Measurements from ENCODE around the gene PPP1R13L. TPM values are rescaled to one million over a fixed set of nuclear protein-coding genes. Genes with fewer than 3 reads are reported as not detected.
A peak's percentile ranks its signal among the peaks of the same experiment; 100 is the strongest.
"Not testable (repeated sequence)": the region's sequence is repeated elsewhere in the genome, so short reads cannot be mapped to it uniquely, and the experiment has no call there.

The PPP1R13L gene
- total and polyA plus RNA-seq, 4 donors = 0.51 to 7.7 (median 4.9) TPM

DNA sequence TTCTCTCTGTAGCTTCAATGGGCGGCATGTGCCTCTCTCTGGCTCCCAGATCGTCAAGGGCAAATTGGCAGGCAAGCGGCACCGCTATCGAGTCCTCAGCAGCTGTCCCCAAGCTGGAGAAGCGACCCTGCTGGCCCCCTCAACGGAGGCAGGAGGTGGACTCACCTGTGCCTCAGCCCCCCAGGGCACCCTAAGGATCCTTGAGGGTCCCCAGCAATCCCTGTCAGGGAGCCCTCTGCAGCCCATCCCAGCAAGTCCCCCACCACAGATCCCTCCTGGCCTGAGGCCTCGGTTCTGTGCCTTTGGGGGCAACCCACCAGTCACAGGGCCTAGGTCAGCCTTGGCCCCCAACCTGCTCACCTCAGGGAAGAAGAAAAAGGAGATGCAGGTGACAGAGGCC lies 3.3 kb upstream of the PPP1R13L start:
- peaks cover 10 to 33% (median 23%) of the 10 kb centered on the region in 4 donors for H3K4me1 ChIP-seq (ENCODE audit: control insufficient read depth in 4 of 4, insufficient read depth in 4 of 4, low read length in 3 of 4)
- no peaks in the 10 kb centered on the region for H3K9me3 ChIP-seq (ENCODE audit: control insufficient read depth in 4 of 4, low read length in 3 of 4)
- no peaks in the 10 kb centered on the region for H3K27me3 ChIP-seq (ENCODE audit: control insufficient read depth in 4 of 4, insufficient read depth in 4 of 4, low read length in 3 of 4)
- H3K36me3 ChIP-seq (ENCODE audit: control insufficient read depth in 4 of 4, insufficient read depth in 3 of 4, low read depth in 1 of 4, low read length in 3 of 4) = peaks cover 2 to 7% (median 3%) of the 10 kb centered on the region in 4 donors
- DNase-seq (ENCODE audit: low spot score) = no peak
- 94% methylated on average over 8 of the region's 8 CpGs for WGBS
- H3K9ac ChIP-seq (ENCODE audit: low read depth in 1 of 2, low read length in 2 of 2) = no peak overlapping the region
- no peak for TF ChIP-seq GABPA (IDR thresholded peaks at IDR 0.05 in 1 of 2, conservative IDR thresholded peaks at IDR 0.05 in 1 of 2)
- no peak for TF ChIP-seq NR2F2 (IDR thresholded peaks at IDR 0.05)
- TF ChIP-seq RXRA (IDR thresholded peaks at IDR 0.05) = no peak
- no peak for TF ChIP-seq HNF4G (IDR thresholded peaks at IDR 0.05)
- TF ChIP-seq, protein P1, sequence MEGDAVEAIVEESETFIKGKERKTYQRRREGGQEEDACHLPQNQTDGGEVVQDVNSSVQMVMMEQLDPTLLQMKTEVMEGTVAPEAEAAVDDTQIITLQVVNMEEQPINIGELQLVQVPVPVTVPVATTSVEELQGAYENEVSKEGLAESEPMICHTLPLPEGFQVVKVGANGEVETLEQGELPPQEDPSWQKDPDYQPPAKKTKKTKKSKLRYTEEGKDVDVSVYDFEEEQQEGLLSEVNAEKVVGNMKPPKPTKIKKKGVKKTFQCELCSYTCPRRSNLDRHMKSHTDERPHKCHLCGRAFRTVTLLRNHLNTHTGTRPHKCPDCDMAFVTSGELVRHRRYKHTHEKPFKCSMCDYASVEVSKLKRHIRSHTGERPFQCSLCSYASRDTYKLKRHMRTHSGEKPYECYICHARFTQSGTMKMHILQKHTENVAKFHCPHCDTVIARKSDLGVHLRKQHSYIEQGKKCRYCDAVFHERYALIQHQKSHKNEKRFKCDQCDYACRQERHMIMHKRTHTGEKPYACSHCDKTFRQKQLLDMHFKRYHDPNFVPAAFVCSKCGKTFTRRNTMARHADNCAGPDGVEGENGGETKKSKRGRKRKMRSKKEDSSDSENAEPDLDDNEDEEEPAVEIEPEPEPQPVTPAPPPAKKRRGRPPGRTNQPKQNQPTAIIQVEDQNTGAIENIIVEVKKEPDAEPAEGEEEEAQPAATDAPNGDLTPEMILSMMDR (IDR thresholded peaks at IDR 0.05; ENCODE audit: low read depth, low read length, missing input control) = no peak
- TF ChIP-seq FOXA1 (IDR thresholded peaks at IDR 0.05) = no peak
- no peak for TF ChIP-seq RAD21 (IDR thresholded peaks at IDR 0.05)
- TF ChIP-seq, protein P2, sequence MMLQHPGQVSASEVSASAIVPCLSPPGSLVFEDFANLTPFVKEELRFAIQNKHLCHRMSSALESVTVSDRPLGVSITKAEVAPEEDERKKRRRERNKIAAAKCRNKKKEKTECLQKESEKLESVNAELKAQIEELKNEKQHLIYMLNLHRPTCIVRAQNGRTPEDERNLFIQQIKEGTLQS (IDR thresholded peaks at IDR 0.05) = no peak
- TF ChIP-seq, protein P3, sequence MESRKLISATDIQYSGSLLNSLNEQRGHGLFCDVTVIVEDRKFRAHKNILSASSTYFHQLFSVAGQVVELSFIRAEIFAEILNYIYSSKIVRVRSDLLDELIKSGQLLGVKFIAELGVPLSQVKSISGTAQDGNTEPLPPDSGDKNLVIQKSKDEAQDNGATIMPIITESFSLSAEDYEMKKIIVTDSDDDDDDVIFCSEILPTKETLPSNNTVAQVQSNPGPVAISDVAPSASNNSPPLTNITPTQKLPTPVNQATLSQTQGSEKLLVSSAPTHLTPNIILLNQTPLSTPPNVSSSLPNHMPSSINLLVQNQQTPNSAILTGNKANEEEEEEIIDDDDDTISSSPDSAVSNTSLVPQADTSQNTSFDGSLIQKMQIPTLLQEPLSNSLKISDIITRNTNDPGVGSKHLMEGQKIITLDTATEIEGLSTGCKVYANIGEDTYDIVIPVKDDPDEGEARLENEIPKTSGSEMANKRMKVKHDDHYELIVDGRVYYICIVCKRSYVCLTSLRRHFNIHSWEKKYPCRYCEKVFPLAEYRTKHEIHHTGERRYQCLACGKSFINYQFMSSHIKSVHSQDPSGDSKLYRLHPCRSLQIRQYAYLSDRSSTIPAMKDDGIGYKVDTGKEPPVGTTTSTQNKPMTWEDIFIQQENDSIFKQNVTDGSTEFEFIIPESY (IDR thresholded peaks at IDR 0.05) = no peak
- TF ChIP-seq, protein P4, sequence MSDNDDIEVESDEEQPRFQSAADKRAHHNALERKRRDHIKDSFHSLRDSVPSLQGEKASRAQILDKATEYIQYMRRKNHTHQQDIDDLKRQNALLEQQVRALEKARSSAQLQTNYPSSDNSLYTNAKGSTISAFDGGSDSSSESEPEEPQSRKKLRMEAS (IDR thresholded peaks at IDR 0.05) = no peak
- TF ChIP-seq FOXA2 (IDR thresholded peaks at IDR 0.05) = no peak
- TF ChIP-seq, protein P5, sequence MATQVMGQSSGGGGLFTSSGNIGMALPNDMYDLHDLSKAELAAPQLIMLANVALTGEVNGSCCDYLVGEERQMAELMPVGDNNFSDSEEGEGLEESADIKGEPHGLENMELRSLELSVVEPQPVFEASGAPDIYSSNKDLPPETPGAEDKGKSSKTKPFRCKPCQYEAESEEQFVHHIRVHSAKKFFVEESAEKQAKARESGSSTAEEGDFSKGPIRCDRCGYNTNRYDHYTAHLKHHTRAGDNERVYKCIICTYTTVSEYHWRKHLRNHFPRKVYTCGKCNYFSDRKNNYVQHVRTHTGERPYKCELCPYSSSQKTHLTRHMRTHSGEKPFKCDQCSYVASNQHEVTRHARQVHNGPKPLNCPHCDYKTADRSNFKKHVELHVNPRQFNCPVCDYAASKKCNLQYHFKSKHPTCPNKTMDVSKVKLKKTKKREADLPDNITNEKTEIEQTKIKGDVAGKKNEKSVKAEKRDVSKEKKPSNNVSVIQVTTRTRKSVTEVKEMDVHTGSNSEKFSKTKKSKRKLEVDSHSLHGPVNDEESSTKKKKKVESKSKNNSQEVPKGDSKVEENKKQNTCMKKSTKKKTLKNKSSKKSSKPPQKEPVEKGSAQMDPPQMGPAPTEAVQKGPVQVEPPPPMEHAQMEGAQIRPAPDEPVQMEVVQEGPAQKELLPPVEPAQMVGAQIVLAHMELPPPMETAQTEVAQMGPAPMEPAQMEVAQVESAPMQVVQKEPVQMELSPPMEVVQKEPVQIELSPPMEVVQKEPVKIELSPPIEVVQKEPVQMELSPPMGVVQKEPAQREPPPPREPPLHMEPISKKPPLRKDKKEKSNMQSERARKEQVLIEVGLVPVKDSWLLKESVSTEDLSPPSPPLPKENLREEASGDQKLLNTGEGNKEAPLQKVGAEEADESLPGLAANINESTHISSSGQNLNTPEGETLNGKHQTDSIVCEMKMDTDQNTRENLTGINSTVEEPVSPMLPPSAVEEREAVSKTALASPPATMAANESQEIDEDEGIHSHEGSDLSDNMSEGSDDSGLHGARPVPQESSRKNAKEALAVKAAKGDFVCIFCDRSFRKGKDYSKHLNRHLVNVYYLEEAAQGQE (IDR thresholded peaks at IDR 0.05) = no peak
- no peak for TF ChIP-seq TAF1 (conservative IDR thresholded peaks at IDR 0.05)
- TF ChIP-seq EGR1 (IDR thresholded peaks at IDR 0.05; ENCODE audit: low read depth in 2 of 2) = no peak
- TF ChIP-seq SP1 (IDR thresholded peaks at IDR 0.05) = no peak
- no peak for TF ChIP-seq JUND (IDR thresholded peaks at IDR 0.05)
- TF ChIP-seq HNF4A (conservative IDR thresholded peaks at IDR 0.05) = no peak
- no peak for TF ChIP-seq YY1 (IDR thresholded peaks at IDR 0.05)
- H3K4me3 ChIP-seq (ENCODE audit: low read depth in 1 of 3, low read length in 3 of 3) = no peak overlapping the region
- no peak overlapping the region for H3K27ac ChIP-seq (ENCODE audit: low read depth in 1 of 2, low read length in 2 of 2)

DNA sequence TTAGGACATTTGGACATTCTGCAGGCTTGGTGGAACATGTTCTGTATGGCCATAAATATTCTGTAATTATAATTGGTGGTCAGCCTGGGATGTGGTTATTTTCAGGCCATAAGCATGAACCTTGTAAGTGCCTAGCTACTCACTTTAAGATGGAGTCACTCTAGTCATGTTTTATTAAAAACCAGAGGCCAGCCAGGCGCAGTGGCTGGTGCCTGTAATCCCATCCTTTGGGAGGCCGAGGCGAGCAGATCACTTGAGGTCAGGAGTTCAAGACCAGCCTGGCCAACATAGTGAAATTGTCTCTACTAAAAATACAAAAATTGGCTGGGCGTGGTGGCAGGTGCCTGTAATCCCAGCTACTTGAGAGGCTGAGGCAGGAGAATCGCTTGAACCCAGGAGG lies 2.7 kb upstream of the PPP1R13L start:
- not testable (repeated sequence) for H3K27ac ChIP-seq (ENCODE audit: low read depth in 1 of 2, low read length in 2 of 2); H3K9me3 ChIP-seq (ENCODE audit: control insufficient read depth in 4 of 4, low read length in 3 of 4); H3K9ac ChIP-seq (ENCODE audit: low read depth in 1 of 2, low read length in 2 of 2); H3K36me3 ChIP-seq (ENCODE audit: control insufficient read depth in 4 of 4, insufficient read depth in 3 of 4, low read depth in 1 of 4, low read length in 3 of 4); DNase-seq (ENCODE audit: low spot score); H3K27me3 ChIP-seq (ENCODE audit: control insufficient read depth in 4 of 4, insufficient read depth in 4 of 4, low read length in 3 of 4)
- H3K4me1 ChIP-seq (ENCODE audit: control insufficient read depth in 4 of 4, insufficient read depth in 4 of 4, low read length in 3 of 4) = peaks cover 10 to 35% (median 23%) of the 10 kb centered on the region in 4 donors
- 90% methylated on average over 5 of the region's 5 CpGs for WGBS
- peak overlapping the region in 1 of 3 donors; percentile 48 for H3K4me3 ChIP-seq (ENCODE audit: low read depth in 1 of 3, low read length in 3 of 3)
